Femur (tissue), 1 donor: ENCODE data around the gene HMCN2.

Source experiments
- DNase-seq: peaks from one replicate; pipeline ENCODE4 v3.0.0-alpha.2; 2017

Gene HMCN2

GRCh38 chr9:130473566-130473965 is 208.0 kb downstream of the HMCN2 start:
- DNase-seq, result no peak

DNA sequence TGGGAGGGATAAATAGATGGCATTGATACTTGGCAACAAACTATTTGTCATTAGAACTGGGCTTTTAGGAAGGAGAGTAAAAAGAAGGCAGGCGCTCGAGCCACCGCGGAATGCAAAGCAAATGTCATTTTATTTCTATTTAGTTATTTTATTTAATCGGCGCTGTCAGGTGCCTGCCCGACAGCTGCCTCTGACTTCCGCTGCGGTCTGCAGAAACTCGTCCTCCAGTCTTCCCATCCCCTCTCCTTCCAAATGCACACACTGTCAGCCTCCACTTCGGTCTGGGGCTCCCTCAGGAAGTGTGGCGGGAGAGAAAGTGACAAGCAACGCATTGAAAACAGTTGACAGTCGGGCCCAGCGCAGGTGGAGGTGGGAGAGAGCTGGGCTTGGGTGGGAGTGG is 208.5 kb downstream of the HMCN2 start:
- DNase-seq, result no peak

- no peak for DNase-seq
Measured at GRCh38 chr9:130476151-130476730, 210.7 kb downstream of the HMCN2 start.

DNA sequence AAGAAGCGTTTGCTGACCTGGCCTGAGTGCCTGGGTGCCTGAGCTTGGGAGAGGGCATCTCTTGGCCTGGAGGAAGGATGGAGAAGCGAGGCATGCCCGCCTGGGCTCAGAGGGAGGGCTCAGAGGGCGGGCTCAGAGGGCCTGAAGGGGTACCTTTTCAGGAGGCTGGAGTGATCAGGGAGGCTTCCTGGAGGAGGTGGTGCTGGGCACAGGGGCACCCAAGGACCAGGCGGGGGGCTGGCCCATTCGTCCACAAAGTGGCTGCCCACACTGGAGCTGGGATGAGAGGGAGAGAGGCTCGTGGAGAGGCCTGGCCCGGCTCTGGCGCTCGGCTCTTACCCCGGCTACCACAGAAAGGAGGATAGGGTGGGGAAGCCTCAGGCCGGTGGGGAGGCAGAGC is 212.0 kb downstream of the HMCN2 start:
- DNase-seq, result no peak

DNA sequence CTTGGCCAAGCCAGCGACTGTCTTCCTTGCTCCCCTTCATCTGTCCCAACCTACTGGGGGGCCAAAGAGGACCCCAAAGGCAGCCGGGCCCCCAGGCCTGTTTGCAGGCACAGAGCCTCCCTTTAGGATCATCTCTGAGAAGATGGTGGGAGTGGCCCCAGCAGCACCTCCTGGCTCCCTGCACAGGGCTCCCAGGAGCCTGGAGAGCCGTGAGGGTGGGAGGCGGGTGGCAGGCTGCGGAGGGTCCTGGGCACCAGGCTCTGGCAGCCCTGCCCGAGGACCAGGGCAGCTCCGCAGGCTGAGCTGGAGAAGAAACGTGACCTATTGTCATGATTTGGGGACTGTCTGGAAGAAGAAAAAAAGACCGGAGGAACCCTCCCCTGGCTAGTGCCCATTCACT is 212.6 kb downstream of the HMCN2 start:
- DNase-seq, result no peak

- DNase-seq, result no peak
Measured at GRCh38 chr9:130478736-130479575, 213.4 kb downstream of the HMCN2 start.

DNA sequence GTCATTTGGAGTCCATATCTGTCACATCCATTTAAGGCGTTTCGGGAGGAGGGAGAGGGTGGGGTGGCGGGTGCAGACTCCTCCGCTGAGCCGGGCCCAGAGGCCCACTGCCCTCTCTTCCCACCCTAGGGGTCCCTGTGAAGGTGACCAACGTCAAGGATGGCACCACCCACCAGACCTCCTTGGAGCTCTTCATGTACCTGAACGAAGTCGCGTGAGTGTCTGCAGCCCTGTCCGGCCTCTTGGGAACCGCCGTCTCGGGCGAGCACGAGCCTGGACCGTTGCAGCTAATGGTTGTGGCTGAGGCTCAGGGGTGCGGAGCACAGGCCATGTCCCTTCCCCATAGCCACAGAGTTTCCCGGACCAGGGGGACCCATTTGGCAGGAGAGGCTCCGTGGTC is 214.0 kb downstream of the HMCN2 start:
- no peak for DNase-seq

- no peak for DNase-seq
Measured at GRCh38 chr9:130480673-130481072, 215.1 kb downstream of the HMCN2 start.

GRCh38 chr9:130482463-130482862 is 216.9 kb downstream of the HMCN2 start:
- DNase-seq, result no peak

DNA sequence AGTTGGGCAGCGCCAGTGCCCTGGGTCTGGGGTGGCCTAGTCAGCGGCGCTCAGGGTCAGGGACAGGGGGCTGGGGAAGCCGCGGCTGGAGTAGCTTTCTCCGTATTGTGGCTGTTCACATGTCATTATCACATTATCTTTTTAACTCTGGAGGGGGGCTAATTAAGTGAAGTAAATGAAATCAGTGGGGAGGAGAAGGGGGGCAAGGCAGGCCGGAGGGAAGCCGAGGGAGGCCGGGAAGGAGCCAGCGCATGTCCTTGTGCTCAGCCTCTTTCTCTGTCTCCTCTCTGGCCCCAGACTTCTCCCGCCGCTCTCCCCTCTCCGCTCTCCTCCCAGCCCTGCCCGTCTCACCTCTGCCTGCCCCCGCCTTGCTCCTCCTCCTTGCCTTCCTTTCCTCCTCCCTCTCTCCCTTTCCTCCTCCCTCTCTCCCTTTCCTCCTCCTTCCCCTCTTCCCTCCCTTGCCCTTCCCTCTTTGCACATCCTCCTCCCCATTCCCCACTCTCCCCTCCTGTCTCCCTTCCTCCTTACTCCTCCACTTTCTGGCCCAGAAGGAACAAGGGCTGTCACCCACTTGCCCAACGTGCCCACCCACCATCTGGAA is 217.9 kb downstream of the HMCN2 start:
- DNase-seq, result no peak
